GM19193 (cell line): ENCODE data around the gene SIMC1.

Experiments
- POLR2A ChIP-seq: IDR thresholded peaks from 4 replicates; pipeline ENCODE4 v1.6.1; 2011; ENCODE audit not compliant: insufficient read depth, insufficient read length; ENCODE audit errors: extremely low read depth

SIMC1 gene

DNA sequence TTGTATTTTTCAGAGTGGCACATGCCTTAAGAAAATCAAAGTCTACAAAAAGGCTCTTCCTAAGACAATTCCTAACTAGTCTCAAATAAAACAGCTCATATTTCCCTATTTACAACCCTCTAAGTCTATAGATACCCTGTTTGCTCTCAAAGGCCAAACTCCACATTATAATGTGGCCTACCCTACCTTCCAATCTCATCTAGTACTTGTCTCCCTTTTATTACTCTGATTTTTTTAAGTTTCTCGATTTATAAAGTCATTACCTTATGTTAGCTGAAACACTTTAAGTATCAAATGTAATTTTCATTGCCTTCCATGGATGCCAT lies 103.9 kb downstream of the SIMC1 start:
- TF ChIP-seq POLR2A: no peak

DNA sequence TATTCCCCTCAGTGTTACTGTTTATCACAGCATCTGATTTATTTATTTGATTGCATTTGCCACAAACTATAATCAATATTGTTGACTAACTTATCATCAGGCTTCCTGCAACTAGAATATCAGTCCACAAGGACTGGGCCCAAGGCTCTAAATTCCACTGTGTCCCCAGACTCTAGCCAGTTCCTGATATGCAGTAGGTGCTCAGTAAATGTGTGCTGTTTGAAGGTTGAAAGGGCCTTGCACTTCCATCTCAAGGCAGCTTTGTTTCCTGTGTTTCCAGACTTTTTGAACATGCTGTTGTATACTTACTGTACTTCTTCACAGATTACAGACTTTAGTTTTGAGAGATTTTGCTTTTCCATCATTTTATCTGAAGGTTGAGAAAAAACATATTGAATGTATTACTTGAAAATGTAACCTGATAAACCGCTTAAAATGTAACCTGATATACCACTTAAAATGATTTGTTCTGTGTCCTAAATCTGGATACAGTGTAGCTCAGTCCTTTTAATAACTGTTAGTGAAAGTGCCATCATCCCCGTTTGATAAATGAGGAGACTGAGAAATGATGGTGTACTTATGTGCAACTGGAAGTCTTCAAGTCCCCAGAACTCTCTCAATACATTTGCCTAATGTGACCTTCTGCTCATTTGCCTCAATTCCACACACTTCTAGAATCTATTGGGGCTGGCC lies 104.7 kb downstream of the SIMC1 start:
- no peak for TF ChIP-seq POLR2A

DNA sequence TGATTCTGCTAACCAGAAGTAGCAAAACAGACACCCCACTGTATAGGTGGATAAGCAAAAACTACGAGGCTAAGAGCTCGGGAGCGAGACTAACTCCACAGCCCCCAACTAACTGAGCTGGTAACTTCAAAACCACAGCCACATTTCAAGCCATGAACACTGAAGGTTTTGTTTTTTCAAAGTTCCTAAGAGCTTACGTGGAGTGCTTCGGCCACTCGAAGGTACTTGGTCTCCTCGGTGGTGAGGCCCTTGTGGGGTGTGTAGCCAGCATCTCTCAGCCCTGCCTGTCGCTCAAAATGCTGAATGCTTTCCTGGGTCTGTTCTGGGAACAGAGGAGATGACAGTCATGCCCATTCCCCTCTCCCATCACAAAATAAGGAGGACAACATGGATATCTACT lies 112.2 kb downstream of the SIMC1 start:
- TF ChIP-seq POLR2A: no peak

DNA sequence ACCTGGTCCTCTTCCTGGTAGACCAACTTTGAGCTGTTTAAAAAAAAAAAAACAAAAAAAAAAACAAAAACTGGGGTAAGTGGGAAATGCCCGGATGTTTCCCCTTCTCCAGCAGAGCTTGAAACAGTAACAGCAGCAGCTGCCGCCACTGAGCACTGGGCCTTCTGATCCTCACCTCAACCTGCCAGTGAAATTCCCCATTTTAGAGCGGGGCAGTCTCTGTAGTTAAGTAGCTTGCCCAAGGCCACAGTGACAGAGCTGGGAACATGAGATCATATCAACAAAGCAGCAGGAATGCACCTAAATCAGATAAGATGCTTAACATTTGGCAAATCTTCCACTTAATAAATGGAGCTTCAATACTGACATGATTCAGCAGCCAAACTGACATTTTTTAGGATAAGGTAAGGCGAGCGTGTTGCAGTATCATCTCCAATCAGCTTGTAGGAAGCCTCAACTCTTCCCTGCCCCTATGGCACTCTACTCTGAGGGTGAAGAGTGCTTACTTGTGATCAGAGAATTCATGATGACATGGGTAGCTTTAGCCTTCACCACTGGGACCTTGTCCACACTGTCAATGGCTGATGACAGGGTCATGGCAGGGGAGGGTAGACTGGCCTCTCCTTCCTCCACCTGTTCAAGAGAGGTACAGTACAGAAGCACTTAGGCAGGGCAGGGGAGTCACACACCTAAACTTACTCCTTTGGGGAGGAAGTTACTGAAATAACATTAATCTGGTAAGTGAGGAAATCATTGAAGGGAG lies 114.1 kb downstream of the SIMC1 start:
- TF ChIP-seq POLR2A: no peak

DNA sequence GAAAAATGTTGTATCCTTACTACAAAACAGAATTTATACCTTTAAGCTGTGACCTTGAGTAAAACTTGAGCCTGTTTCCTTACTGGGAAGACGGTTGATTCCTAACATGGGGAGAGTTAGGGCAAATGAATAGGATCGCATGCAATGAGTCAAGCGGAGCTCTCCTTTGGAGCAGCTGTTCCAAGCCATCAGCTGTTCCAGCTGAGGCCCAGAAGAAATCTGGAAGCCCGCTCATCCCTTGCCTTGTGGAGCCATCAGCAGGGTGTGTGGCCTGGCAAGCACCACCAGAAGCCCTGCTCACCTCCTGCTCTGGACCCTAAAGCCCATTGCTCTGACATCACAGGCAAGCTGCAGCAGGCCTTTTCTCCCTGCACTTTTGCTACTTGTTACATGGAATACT lies 115.3 kb downstream of the SIMC1 start:
- TF ChIP-seq POLR2A: no peak

DNA sequence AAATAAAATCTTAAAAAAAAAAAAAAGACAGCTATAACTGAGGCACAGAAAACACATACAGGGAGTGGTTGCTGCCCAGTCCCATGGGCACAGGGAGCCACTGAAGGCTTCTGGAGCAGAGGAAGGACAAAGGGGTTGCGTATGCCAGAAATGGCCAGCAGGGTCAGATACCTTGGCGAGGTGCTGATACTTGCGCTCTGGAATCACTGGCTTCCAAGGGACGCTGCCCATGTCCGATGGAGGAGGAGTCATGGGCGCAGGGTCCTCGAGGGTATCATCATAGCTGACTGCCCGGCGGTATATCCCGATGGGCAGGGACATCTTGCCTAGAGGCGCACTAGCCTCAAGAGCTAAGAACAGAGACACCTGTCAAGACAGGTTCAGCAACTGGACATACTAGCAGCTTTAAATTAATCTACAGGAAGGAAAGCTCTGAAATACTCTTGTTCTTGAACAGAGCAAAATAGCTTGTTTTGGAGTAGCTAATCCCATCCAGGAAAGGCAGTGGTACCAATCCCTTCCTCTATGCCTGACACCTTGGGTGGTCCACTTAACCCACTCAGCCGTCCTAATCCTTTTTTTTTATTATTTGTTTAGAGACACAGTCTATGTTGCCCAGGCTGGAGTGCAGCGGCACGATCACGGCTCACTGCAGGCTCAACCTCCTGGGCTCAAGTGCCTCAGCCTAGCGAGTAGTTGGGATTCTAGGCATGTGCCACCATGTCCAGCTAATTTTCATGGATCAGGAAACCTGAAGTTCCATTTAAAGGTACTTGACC lies 117.4 kb downstream of the SIMC1 start:
- TF ChIP-seq POLR2A: no peak

DNA sequence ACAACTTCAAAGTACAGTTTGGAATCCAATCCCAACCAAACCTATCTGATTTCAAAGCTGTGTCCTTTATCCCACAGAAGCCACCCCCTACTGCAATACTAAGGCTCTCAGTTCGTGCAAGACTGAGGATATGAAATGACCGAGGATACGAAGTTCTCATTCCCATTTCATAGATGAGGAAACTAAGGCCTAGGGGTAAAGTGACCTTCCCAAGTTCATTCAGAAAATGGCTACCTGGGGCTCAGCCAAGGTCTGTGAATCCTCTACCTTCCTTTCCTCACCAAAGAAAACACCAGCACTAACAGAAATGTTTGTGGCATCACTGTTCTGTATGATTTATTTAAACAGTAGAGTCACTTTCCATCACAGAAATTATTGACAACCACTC lies 117.9 kb downstream of the SIMC1 start:
- TF ChIP-seq POLR2A: no peak

DNA sequence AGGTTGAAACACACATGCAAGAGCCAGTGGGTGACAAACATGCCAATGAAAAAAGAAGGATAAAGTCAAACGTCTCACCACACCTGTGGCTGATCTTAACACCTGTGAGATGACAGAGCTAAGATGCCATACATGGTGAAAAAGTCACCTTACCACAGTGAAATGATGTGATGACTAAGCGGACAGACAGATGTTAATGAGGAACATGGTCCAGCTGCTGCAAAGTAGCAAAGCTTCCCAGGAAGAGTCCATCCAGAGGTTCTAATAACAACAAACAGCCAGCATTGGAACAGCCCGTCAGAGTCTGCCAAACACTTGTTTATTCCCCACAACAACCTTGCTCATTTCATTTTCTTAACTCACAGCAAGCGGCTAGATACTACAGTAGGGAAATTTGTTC lies 121.4 kb downstream of the SIMC1 start:
- TF ChIP-seq POLR2A: no peak

DNA sequence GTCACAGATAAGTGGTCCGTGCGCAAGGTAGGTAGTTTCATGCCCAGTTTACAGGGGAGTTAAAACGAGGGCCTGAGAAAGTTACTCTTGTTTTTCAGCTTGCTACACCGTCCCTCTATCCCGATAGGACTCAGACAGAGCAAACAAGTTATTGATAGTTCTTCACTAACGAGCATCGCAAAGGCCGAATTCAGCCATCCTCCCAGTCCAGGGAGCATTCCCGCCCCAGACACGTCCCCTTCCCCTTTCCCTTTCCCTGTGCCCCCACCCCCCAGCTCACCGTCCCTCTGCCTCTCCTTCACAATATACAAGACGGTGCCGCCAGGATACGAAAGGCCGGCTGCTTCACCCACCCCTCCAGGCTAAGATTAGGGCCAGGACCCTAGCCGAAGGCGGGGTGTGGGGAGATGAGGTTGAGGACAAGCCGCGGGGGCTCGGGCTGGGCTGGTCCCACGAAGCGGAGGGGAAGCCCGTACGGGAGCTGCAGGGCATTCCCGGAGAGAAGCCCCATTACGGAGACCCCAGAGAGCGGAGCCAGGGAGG lies 122.7 kb downstream of the SIMC1 start:
- no peak for TF ChIP-seq POLR2A

DNA sequence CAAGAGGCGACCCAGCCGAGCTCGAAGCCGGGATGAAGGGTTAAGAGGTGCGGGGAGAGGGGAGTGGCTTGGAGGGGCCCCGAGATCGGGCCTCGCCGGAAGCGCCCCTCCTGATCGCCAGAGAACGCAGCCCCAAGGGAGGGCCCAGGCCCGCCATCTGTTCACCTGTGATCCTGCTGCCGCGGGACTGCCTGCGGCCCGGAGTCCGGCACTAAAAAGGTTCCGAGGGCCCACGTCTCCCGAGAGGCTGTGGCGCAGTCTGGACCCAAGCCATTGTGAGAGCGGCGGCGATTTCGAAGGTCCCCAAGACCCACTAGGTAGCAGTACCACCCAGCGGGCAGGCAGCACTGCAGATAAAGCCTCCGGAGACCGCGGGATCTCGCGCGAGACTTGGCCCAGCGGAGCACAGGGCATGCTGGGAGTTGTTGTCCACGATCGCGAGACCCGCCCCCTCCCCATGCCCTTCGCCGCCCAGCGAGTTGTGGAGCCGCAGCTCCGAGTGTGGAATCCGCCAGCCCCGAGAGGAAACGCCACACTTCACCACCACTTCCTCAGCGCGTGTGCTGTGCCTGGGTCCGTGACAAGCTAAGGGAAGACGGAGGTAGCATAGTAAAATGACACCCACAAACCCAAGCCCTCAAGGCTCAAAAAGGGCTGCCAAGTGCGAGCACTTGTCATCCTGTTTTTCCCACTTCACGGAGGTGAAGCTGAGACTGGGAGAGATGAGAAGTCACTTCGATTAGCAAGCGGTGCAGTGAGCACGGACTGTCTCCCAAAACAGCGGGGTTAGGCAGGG lies 123.4 kb downstream of the SIMC1 start, which contains the start of gene KIAA1191:
Gene KIAA1191 (minus strand): TSS at position 328 of the 796 bp plus-strand sequence. CDS start 2,256 bp downstream, outside the sequence.
- TF ChIP-seq POLR2A: peak; percentile 98

DNA sequence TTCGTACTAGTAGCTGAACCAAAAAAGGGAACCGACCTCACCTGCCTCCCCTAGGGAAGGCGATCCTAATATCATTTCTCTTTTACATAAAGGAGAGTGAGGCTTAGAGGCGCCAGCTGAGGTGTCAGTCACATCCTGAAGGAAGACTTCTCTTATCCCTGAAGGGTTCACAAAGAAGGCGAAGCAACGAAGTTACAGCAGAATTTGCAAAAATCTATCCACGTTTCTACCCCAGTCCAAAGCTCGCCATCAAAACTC lies 123.9 kb downstream of the SIMC1 start:
- TF ChIP-seq POLR2A: no peak

DNA sequence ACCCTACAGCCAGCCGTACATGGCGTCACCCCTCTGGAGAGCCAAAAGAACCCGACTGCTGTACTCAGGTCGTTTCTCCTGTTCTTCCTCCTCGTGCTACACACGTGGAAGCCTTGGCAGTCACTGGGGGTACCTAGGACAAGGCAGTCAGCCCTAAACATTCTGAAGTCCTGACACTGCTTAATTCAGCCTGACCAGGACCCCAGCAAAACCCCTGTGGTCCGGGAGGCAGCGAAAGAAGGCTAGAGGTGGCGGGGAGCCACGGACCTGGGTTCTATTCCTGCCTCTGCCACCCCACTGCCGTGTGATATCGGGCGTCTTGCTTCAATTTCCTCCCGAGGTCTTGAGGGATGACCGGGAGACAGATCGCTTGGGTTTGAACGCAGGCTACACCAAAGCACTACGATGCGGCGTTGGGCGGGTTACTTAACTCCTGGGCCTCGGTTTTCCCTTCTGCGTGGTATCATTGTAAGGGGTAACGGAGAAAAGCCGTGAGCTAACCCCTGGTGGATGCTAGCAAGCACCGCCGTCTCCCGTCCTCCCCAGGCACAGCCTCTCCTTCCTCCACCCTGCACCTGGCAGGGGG lies 126.6 kb downstream of the SIMC1 start:
- TF ChIP-seq POLR2A: peak; percentile 57

DNA sequence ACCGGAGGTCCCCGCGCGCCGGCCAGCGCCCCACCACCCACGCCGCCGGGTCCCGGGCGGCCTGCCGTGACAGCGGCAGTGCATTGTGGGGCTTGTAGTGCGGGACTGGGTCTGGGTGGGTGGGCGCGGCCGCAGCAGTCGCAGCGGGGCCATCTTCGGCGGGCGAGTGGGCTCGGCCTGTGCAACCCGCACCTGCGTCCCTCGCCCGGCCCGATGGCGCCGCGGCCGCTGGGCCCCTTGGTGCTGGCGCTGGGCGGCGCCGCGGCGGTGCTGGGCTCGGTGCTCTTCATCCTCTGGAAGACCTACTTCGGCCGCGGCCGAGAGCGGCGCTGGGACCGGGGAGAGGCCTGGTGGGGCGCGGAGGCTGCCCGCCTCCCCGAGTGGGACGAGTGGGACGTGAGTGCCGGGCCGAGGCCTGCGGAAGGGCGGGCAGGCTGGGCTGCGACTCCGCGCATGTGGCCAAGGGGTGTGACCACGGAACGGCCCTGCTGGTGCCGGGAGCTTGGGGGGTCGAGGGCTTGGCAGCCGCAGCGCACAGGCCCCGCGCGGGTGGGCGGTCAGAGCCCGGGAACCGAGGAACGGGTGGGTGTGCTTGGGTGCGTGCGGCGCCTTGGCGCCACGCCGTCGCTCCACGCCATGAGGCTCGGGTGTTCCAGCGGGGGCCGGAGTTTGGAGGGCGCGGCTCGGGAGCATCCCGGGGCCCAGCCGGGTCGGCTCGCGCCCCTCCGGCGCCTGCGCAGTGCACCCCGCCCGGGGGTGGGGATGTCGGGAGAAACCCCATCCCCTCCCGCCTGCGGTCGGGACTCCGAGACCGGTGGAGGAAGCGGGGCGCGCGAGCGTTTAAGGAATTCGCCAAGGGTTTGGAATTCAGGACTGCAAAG lies 127.4 kb downstream of the SIMC1 start, which contains the start of gene ARL10:
Gene ARL10 (plus strand): TSS at position 137 of the 881 bp plus-strand sequence. CDS start 77 bp downstream, at position 214.
- peak; percentile 39 for TF ChIP-seq POLR2A
